SU-DHL-6 (cell line): ENCODE results near the gene TTYH1.

Experiments
- CTCF ChIP-seq: fragments of 200-600 bp; sonication (generic); IDR thresholded peaks from one replicate; pipeline ENCODE4 v1.5.1; 2017; ENCODE audit warnings: antibody characterized with exemption, mild to moderate bottlenecking, low read length, moderate library complexity; ENCODE audit not compliant: insufficient read depth, poor library complexity, severe bottlenecking
- EZH2phosphoT487 ChIP-seq: fragments of 200-600 bp; sonication (generic), shearing (Covaris generic); conservative IDR thresholded peaks from 2 replicates; pipeline ENCODE4 v1.6.1; 2018; ENCODE audit warnings: mild to moderate bottlenecking, antibody characterized with exemption, low read length, moderate library complexity, mixed read lengths

DNA sequence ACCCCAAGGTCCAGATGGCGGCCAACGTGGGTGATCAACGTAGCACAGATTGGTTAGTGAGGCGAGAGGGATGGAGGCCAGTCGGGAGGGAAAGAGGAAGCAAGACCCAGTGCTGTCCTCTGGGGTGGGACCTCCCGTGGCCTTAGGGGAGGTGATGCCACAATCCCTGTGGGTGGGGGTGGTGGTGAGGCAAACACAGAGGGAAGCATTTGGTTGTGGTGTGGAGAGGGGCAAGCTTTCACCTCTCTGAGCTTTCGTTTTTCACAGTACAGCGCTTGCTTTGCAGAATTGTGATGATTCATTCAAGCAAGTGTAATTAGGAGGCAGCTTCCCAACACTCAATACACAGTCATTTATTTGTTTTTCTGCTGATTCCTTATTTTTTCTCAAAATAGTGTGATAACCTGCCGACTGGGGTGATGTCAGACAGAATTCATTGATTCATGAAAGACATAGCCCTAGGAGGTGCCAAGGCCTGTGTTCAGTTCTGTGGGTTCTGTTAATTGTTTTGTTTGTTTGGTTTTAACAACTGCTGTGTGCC, 36.1 kb downstream of the TTYH1 start:
- TF ChIP-seq CTCF (no peak), EZH2phosphoT487 (no peak)
